NCI-H2227 (cell line): Measurements from ENCODE around the gene PYDC2.
"Not testable (repeated sequence)": the region's sequence is repeated elsewhere in the genome, so short reads cannot be mapped to it uniquely, and the experiment has no call there.

ENCODE experiments used
- DNase-seq: peaks from one replicate; lab custom pipeline; 2025; ENCODE audit not compliant: unreplicated experiment; lab: John Stamatoyannopoulos, UW

The PYDC2 gene

DNA sequence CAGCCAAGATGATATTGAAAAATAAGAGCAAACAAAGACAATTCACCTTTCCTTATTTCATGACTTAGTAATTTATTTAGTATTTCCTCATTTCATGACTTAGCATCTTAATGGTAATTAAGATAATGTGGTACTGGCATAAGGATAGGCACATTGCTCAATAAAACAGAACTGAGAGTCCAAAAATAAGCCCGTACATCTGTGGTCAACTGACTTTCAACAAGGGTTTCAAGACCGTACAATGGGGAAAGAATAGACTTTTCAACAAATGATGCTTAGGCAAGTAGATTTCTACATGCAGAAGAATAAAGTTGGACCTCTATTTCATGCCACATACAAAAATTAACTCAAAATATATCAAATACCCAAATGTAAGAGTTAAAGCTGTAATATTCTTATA is 603 bp upstream of the PYDC2 start:
- no peak for DNase-seq

DNA sequence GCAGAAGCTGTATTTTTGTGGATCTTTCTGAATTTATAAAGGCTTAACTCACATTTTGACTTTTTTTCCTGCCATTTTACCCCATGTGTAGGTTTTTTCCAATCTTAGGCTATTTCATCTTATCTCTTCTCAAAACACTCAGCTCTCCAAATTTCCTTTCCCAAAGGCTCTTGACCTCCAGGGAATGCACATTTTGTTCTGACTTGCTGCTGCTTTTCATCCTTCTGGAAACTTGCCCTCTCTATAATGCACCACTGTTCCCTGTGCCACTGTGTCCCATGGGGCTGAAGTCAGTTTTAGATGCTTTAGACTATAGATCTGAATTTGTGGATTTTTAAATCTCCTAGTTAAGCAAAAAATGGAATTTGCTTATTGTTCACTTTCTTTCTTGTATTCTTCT is 9.1 kb downstream of the PYDC2 start:
- DNase-seq: no peak

DNA sequence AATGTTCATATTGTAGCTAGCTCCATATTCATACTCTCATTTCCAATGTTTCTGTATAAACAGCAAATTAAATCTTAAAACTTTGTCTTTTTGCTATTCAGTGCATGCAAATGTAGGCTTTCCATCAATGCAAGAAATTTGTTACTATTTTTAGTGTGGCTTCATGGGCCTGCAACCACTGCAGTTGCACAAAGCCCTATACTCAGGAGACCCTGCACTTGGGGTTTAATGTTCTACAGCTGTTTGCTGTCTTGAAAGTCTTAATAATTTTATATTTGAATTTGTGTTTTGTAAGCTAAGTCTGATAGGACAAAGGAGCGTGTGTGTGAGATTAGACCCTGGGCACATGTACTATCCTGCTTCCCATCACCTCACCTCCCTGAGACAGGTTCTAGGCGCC is 9.6 kb downstream of the PYDC2 start:
- DNase-seq: no peak

DNA sequence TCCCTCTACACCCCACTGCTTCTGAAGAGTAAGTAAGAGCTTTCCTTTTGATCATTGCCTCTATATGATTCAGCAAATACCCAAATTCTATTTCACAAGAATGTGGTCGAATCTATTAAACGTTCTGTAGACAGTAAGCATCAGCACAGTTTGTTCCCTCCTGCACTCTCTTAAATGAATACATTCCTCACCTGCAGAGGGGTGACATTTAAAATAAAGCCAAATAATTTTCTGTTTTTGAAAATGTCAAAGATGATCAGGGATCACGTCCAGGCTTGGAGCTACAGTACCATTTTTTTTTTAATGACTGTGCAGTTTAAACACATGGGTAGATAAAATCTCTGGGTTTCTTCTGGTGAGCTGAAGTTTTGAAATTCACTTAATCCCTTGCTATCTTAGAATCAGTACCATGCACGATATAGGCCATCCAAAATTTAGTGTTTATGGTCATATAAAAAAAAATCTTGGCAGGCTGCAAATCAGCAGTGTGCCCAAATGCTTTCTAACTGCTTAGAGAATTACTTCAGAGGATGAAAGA is 12.8 kb downstream of the PYDC2 start:
- no peak for DNase-seq

DNA sequence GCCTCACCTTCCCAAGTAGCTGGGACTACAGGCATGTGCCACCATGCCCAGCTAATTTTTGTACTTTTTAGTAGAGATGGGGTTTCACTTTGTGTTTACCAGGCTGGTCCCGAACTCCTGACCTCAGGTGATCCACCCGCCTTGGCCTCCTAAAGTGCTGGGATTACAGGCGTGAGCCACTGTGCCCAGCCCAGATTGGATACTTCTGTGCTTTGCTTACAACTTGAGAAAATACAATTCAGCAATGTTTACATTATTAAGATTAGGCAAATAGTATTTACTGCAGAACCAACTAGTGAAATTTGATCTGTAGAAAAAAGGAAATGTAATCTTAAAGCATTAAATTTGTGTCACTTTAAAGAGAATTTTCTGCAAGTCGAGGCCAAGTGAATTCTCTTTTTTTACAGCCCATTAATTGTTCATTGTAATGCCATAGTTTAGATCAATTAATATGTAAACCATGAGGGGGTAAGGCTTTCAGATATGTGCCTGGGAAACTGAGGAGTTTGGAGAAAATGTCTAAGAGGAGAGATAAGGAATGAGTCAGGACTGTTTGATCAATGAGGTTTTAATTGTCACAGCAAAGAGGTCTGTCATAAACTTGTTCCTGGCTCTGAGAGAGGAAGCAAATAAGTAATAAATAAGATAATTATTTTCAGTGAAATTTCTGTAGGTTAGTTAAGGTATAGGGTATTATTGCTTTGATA is 15.3 kb downstream of the PYDC2 start:
- no peak for DNase-seq

DNA sequence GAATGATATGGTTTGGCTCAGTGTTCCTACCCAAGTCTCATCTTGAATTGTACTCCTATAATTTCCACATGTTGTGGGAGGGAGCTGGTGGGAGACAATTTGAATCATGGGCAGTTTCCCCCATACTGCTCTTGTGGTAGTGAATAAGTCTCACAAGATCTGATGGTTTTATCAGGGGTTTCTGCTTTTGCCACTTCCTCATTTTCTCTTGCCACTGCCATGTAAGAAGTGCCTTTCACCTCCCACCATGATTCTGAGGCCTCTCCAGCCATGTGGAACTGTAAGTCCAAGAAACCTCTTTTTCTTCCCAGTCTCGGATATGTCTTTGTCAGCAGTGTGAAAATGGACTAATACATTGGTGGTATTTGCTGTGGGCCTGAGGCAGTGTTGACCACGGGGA is 23.0 kb downstream of the PYDC2 start:
- not testable (repeated sequence) for DNase-seq

DNA sequence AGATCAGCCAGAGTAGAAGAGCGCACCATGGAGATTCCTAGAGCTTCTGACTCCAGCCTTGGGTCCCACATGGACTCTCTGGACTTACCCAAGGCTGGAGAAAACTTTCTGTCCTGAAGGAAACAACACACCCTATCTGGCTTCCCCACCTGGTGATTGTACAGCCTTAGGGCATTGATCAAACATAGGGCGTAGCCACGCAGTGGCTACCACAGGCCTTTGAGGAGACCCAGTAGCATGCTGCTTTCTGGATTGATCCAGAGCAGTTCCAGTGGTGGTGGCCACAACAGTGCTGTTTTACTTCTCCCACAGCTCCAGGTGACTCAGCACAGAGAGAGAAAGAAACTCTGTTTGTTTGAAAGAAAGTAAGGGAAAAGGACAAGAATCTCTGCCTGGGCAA is 23.5 kb downstream of the PYDC2 start:
- DNase-seq: no peak

DNA sequence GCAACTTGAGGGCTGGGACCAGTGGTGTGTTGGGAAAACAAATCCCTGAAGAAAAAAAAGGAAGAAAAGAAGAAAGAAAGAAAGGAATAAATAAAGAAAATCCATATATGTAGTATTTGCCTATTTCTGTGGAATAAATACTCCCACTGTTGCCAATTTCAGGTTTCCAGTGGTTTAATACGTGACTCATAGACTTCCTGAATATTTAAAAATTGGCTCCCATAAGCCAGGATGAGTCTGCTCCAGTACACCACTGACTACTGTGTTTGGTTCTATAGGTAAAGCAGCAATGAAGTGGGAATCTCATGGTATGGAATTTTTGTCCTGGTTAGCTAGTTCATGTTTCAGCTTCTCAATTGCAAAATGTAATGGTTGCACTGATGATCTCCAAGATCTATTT is 31.6 kb downstream of the PYDC2 start:
- no peak for DNase-seq

DNA sequence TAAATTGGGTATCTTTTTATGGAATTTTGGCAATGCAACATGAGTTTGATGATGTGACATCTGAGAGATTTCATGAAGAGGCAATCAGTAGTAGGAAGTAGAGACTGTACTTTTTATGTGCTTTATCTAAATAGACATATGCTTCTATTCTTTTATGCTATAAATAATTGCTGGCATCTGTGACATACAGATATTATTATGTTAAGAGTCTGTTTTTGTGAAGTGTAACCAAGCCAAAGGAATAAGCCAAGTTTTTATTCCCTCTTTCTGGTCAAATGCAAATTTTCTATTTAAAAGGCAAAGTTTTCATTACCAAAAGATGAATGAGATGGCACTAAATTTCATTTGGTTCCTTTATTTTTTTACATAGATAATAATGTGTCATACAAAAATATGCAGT is 32.4 kb downstream of the PYDC2 start:
- DNase-seq: no peak

DNA sequence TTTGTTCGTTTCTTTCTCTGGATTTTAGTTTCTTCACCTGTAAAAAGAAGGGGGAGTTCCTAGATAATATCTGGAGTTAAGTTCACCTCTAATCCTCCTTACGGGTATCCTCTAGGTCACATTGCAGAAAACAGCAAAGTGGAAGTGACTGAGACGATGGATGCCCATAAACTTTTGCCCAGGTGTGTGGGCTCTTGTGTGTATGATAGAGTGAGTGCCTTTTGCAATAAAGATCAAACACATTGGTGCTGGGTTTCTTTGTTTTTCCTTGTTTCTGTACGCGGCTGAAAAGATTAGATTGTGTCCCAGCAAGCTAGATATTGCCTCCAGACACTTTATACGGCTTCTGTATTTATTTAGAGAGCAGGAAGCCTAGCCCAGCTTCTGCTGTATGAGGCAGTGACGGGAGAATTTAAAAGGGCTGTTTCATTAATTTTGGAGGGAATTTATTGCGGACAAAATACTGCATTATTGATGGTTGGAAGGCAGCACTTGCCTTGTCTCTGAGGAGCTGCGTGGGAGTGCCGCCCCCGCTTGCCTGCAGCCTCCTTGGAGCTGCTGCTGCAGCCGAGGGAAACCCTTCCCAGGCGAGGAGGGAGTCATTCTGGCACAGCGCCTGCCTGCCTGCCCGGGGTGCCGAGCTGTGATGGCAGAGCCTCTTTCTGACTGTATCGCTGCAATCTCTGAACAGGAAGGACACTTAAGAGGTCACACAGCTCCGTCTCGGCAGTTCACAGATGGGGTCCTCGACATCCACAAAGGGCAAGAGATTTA is 38.5 kb downstream of the PYDC2 start:
- peak; percentile 51 for DNase-seq

DNA sequence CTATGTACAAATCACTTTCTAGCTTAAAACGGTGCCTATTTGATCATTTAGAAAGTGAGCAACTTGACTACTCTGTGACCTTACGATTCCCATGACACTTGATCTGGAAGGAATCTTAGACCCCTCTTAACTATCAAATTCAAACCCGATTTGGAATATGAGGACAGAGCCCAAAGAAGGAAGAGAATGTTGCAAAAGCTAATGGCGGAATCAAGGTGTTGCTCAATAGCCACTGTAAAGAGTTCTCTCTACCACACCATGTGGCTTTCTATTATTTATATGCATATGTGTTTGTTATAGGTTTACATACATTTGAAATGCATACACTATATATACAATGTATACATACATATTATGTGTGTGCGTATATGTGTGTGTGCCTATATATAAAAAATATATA is 39.9 kb downstream of the PYDC2 start:
- DNase-seq: no peak

DNA sequence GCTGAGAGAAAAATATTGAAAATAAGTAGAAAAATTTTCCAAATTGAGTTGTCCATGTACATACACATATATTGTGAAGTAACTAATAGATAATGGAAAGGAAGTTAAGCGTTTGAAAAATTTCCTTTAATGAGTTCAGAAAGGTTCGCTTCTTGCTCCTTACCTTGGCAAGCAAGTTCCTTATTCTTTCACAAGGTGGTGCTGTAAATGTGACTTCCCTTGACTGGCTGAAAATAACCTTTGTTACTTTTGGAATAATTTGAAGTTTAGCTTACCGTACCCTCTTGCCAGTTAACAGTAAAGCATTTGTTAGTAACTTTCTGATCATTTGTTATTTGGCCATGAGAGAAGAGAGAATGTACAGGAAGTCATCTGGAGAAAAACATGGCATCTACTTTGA is 41.6 kb downstream of the PYDC2 start:
- no peak for DNase-seq

DNA sequence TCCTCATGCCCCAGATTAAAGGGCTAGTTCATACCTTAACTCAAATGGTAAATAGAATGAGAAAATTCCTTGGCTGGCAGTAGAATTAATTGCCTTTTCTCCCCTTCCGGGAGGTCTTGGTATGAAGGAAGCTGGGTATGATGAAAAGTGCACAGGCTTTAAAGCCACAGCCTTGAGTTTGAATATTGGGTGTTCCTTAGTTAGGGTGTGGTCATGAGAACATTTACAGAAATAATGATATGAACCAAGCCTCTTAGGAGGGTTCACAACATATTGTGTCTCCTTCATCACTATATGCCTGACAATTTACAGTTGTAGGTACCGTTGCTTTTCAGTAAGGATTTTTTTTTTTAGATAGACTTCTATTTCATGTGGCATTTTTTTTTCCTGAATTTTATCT is 48.1 kb downstream of the PYDC2 start:
- no peak for DNase-seq
